ENCODE results near the gene CTNNBL1. TPM values are rescaled to one million over a fixed set of nuclear protein-coding genes. Genes with fewer than 3 reads are reported as not detected.

Gene CTNNBL1
- total and polyA plus RNA-seq, 2 experiments from 2014 or later, result 36.3 to 68.7 TPM

GRCh38 chr20:37697314-37697713 lies 3.5 kb downstream of the CTNNBL1 start:
- no peaks in the 10 kb centered on the region for H3F3A ChIP-seq (replicated peaks; ENCODE audit: low read depth)
- H3K27ac Mint-ChIP-seq, result no peak overlapping the region
- H3K27ac ChIP-seq (ENCODE audit: low read depth), result no peak overlapping the region
- peaks cover 6% of the 10 kb centered on the region for H3K27me3 Mint-ChIP-seq (ENCODE audit: insufficient read depth, low read depth, poor library complexity)
- no peak overlapping the region for H3K4me3 Mint-ChIP-seq
- H3K9me2 ChIP-seq (ENCODE audit: insufficient read depth), result no peaks in the 10 kb centered on the region
- no peak overlapping the region for H3K4me3 ChIP-seq
- no peaks in the 10 kb centered on the region for H3K36me3 ChIP-seq (ENCODE audit: insufficient read depth)
- no peak overlapping the region for H2AFZ ChIP-seq
- H4K20me1 ChIP-seq (replicated peaks; ENCODE audit: insufficient read depth), result peaks cover 28% of the 10 kb centered on the region
- H3K36me3 Mint-ChIP-seq (ENCODE audit: low read depth), result no peaks in the 10 kb centered on the region; the same call in 2 of the 3 replicates
- H3K4me2 ChIP-seq, result no peak overlapping the region
- H3K4me1 Mint-ChIP-seq, result peaks cover 8% of the 10 kb centered on the region
- ATAC-seq (no peak), DNase-seq (ENCODE audit: low spot score) (no peak)
- H3K9me3 Mint-ChIP-seq, result no peaks in the 10 kb centered on the region
- no peaks in the 10 kb centered on the region for H3K27me3 ChIP-seq (ENCODE audit: insufficient read depth)
- H3K4me1 ChIP-seq (ENCODE audit: insufficient read depth), result peaks cover 6% of the 10 kb centered on the region
- peaks cover 75% of the 10 kb centered on the region for H3K79me2 ChIP-seq (replicated peaks; ENCODE audit: insufficient read depth)
- TF ChIP-seq STAT1 (IDR thresholded peaks at IDR 0.05; ENCODE audit: unreplicated experiment) (no peak), JUNB (IDR thresholded peaks at IDR 0.05; ENCODE audit: unreplicated experiment) (no peak), ZNF462 (CRISPR knock-in tag; IDR thresholded peaks at IDR 0.05) (no peak)

DNA sequence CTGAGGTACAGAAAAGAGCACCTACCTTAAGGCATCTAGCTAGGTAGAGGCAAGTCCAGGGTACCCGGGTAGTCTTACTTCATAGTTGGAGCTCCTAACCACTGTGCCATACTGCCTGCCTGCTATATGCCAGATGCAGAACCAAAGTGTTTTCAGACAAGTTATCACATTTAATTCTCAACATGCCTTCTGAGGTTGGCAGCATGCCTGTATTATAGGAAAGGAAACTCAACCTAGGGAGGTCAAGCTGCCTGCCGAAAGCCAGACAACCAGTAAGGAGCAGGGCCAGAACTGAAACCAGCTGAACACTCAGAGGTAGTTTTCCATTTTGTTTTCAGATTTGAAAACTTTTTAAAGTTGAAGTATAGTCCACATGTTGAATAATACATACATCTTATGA lies 5.4 kb downstream of the CTNNBL1 start:
- Histone ChIP-seq H3K9me2 (ENCODE audit: insufficient read depth) (no peaks in the 10 kb centered on the region), H2AFZ (no peak overlapping the region), H3K4me1 (ENCODE audit: insufficient read depth) (peaks cover 6% of the 10 kb centered on the region), H4K20me1 (replicated peaks; ENCODE audit: insufficient read depth) (peaks cover 35% of the 10 kb centered on the region), H3F3A (replicated peaks; ENCODE audit: low read depth) (no peaks in the 10 kb centered on the region), H3K4me3 (no peak overlapping the region), H3K79me2 (replicated peaks; ENCODE audit: insufficient read depth) (peaks cover 91% of the 10 kb centered on the region), H3K4me2 (no peak overlapping the region), H3K36me3 (ENCODE audit: insufficient read depth) (no peaks in the 10 kb centered on the region), H3K27me3 (ENCODE audit: insufficient read depth) (no peaks in the 10 kb centered on the region), H3K27ac (ENCODE audit: low read depth) (no peak overlapping the region)
- H3K27ac Mint-ChIP-seq, result no peak overlapping the region
- no peaks in the 10 kb centered on the region for H3K36me3 Mint-ChIP-seq (ENCODE audit: low read depth)
- TF ChIP-seq POLR2AphosphoS5 (IDR thresholded peaks at IDR 0.05; ENCODE audit: low read depth), result no peak
- no peak for TF ChIP-seq NANOG (IDR thresholded peaks at IDR 0.05; ENCODE audit: borderline replicate concordance)
- no peak for TF ChIP-seq CREB1 (CRISPR knock-in tag; IDR thresholded peaks at IDR 0.05; ENCODE audit: low read depth)
- TF ChIP-seq ZNF331 (CRISPR knock-in tag; IDR thresholded peaks at IDR 0.05; ENCODE audit: low read depth), result no peak
- TF ChIP-seq EZH2phosphoT487 (IDR thresholded peaks at IDR 0.05; ENCODE audit: unreplicated experiment), result no peak
- TF ChIP-seq JUNB (IDR thresholded peaks at IDR 0.05; ENCODE audit: unreplicated experiment), result no peak
- TF ChIP-seq EZH2 (IDR thresholded peaks at IDR 0.05; ENCODE audit: low read depth, unreplicated experiment), result no peak
- no peak for TF ChIP-seq STAT1 (IDR thresholded peaks at IDR 0.05; ENCODE audit: unreplicated experiment)
- H3K4me3 Mint-ChIP-seq, result no peak overlapping the region
- ATAC-seq, result no peak
- peaks cover 1% of the 10 kb centered on the region for H3K27me3 Mint-ChIP-seq (ENCODE audit: insufficient read depth, low read depth, poor library complexity)
- DNase-seq (ENCODE audit: low spot score), result no peak
- peaks cover 6% of the 10 kb centered on the region for H3K4me1 Mint-ChIP-seq
- H3K9me3 Mint-ChIP-seq, result no peaks in the 10 kb centered on the region

Measured in GM23338 (cell line).